HCT116 (cell line): ENCODE results near the gene ANP32B. TPM values are rescaled to one million over a fixed set of nuclear protein-coding genes. Genes with fewer than 3 reads are reported as not detected.

Experiments
- ATAC-seq: fragments of 200-7000 bp; cut with Tn5 transposase; 2 replicates; pipeline ENCODE4 v1.9.1; 2020; ENCODE audit warnings: mild to moderate bottlenecking, moderate library complexity
- BruUV-seq: library from RNA; stranded (reverse); fragments of 400-500 nt; replicated peaks from 2 replicates; lab custom pipeline; 2021; lab: Mats Ljungman, UMichigan
- CTCF ChIA-PET: fragments of 300-600 bp; sonication (Branson Sonifier 250); formaldehyde crosslinking; loops from one replicate; lab custom pipeline; 2021; ENCODE audit warnings: antibody characterized with exemption; lab: Charles Lee
- POLR2A ChIA-PET: fragments of 300-600, 350-600 bp; sonication (Branson Sonifier 250); formaldehyde crosslinking; loops from one replicate; lab custom pipeline; 2021; ENCODE audit warnings: antibody characterized with exemption; lab: Charles Lee
- RAD21 ChIA-PET, 2 experiments: fragments of 300-600 bp; sonication (Branson Sonifier 250); formaldehyde crosslinking; loops; one replicate each; lab custom pipeline; 2023; ENCODE audit warnings: low total read pairs in 2 of 2; ENCODE audit not compliant: uncharacterized antibody in 2 of 2, unreplicated experiment in 2 of 2, low non-redundant PET in 1 of 2; lab: Charles Lee
- DNase-seq: peaks from one replicate; pipeline ENCODE4 v3.0.0-alpha.2; 2010; ENCODE audit warnings: low read depth, low spot score
- H2AFZ ChIP-seq: fragments of 200-600 bp; shearing (Covaris generic), sonication (generic); 2 replicates; pipeline ENCODE4 v1.6.1; 2017; ENCODE audit warnings: low read depth, mixed run types, mixed read lengths, antibody characterized with exemption, low read length; ENCODE audit not compliant: poor library complexity, severe bottlenecking
- H3K27ac ChIP-seq: 2 replicates; pipeline ENCODE4 v1.5.1; 2012; ENCODE audit warnings: low read depth, low read length
- H3K27me3 ChIP-seq: fragments of 200-600 bp; sonication (generic); 2 replicates; pipeline ENCODE4 v1.6.1; 2016; ENCODE audit warnings: mixed run types, low read length, mixed read lengths; ENCODE audit not compliant: insufficient read depth
- H3K36me3 ChIP-seq, 2 experiments: fragments of 200-500 bp in 1 of 2; fragments of 200-600 bp in 1 of 2; sonication (Bioruptor generic) in 1 of 2; sonication (generic) in 1 of 2; 2 replicates each; pipeline versions ENCODE4 v1.5.1 to v1.6.1; 2014 to 2016; ENCODE audit warnings: low read length in 2 of 2, inconsistent platforms in 1 of 2, mixed read lengths in 1 of 2, mixed run types in 1 of 2; ENCODE audit not compliant: insufficient read depth in 2 of 2, control insufficient read depth in 1 of 2
- H3K4me1 ChIP-seq, 2 experiments: fragments of 200-600 bp in 1 of 2; sonication (generic) in 1 of 2; 2 replicates each; pipeline versions ENCODE4 v1.5.1 to v1.6.1; 2012 to 2017; ENCODE audit warnings: low read length in 2 of 2, inconsistent platforms in 1 of 2, mild to moderate bottlenecking in 1 of 2, mixed read lengths in 1 of 2, mixed run types in 1 of 2, moderate library complexity in 1 of 2; ENCODE audit not compliant: insufficient read depth in 2 of 2, control insufficient read depth in 1 of 2
- H3K4me2 ChIP-seq: fragments of 200-600 bp; sonication (generic); 2 replicates; pipeline ENCODE4 v1.6.1; 2017; ENCODE audit warnings: mixed run types, low read length, mixed read lengths
- H3K4me3 ChIP-seq, 2 experiments: fragments of 200-600 bp in 1 of 2; sonication (generic) in 1 of 2; replicated peaks in 1 of 2; 2 replicates each; pipeline ENCODE4 v1.5.1; 2011 to 2016; ENCODE audit warnings: low read length in 2 of 2, control low read depth in 1 of 2, low read depth in 1 of 2, mild to moderate bottlenecking in 1 of 2, mixed read lengths in 1 of 2, mixed run types in 1 of 2
- H3K79me2 ChIP-seq: fragments of 200-600 bp; sonication (generic); 2 replicates; pipeline ENCODE4 v1.6.1; 2017; ENCODE audit warnings: mild to moderate bottlenecking, mixed run types, low read length, moderate library complexity, mixed read lengths; ENCODE audit not compliant: insufficient read depth
- H3K9ac ChIP-seq: fragments of 200-600 bp; sonication (generic); 2 replicates; pipeline ENCODE4 v1.6.1; 2016; ENCODE audit warnings: low read length, mixed read lengths
- H3K9me2 ChIP-seq: fragments of 200-600 bp; sonication (generic), shearing (Covaris generic); 2 replicates; pipeline ENCODE4 v1.6.1; 2017; ENCODE audit warnings: mixed run types, mild to moderate bottlenecking, moderate library complexity; ENCODE audit not compliant: insufficient read depth
- H3K9me3 ChIP-seq, 2 experiments: fragments of 200-500 bp in 1 of 2; fragments of 200-600 bp in 1 of 2; sonication (Bioruptor generic) in 1 of 2; sonication (generic) in 1 of 2; 2 replicates each; pipeline ENCODE4 v1.6.1; 2014 to 2017; ENCODE audit warnings: low read length in 2 of 2, mixed read lengths in 2 of 2, inconsistent platforms in 1 of 2, low read depth in 1 of 2, mild to moderate bottlenecking in 1 of 2, mixed run types in 1 of 2, moderate library complexity in 1 of 2; ENCODE audit not compliant: control insufficient read depth in 1 of 2, insufficient read depth in 1 of 2
- H4K20me1 ChIP-seq: fragments of 200-600 bp; sonication (generic), shearing (Covaris generic); 2 replicates; pipeline ENCODE4 v1.6.1; 2017; ENCODE audit warnings: mixed run types, mild to moderate bottlenecking, moderate library complexity; ENCODE audit not compliant: insufficient read depth
- ATF3 ChIP-seq: IDR thresholded peaks from 2 replicates; pipeline ENCODE4 v1.6.1; 2012
- CBX3 ChIP-seq: IDR thresholded peaks from 2 replicates; pipeline ENCODE4 v1.6.1; 2012; ENCODE audit warnings: low read depth
- EGR1 ChIP-seq: IDR thresholded peaks from 2 replicates; pipeline ENCODE4 v1.6.1; 2012; ENCODE audit warnings: low read depth
- EZH2 ChIP-seq: fragments of 200-600 bp; sonication (generic); IDR thresholded peaks from 2 replicates; pipeline ENCODE4 v1.6.1; 2017; ENCODE audit warnings: antibody characterized with exemption, mixed run types
- EZH2phosphoT487 ChIP-seq: fragments of 200-600 bp; IDR thresholded peaks from 2 replicates; pipeline ENCODE4 v1.6.1; 2018; ENCODE audit warnings: antibody characterized with exemption, borderline replicate concordance
- FOSL1 ChIP-seq: IDR thresholded peaks from 2 replicates; pipeline ENCODE4 v1.6.1; 2012; ENCODE audit warnings: low read depth
- POLR2A ChIP-seq: IDR thresholded peaks from 2 replicates; pipeline ENCODE4 v1.7.0; 2011; ENCODE audit warnings: borderline replicate concordance; ENCODE audit not compliant: insufficient read depth, insufficient read length; ENCODE audit errors: extremely low read depth
- POLR2AphosphoS5 ChIP-seq: IDR thresholded peaks from 2 replicates; pipeline ENCODE4 v1.6.1; 2011; ENCODE audit warnings: mild to moderate bottlenecking, low read depth, low read length, moderate library complexity
- RAD21 ChIP-seq: IDR thresholded peaks from 2 replicates; pipeline ENCODE4 v1.6.1; 2012; ENCODE audit warnings: low read depth, mild to moderate bottlenecking
- SRF ChIP-seq: IDR thresholded peaks from 2 replicates; pipeline ENCODE4 v1.6.1; 2012; ENCODE audit warnings: low read depth
- ZBTB33 ChIP-seq: IDR thresholded peaks from 2 replicates; pipeline ENCODE4 v1.6.1; 2011; ENCODE audit warnings: mild to moderate bottlenecking, low read length, moderate library complexity; ENCODE audit not compliant: insufficient replicate concordance; ENCODE audit errors: extremely low read depth
- intact Hi-C: fragments of 100-400 bp; cut with micrococcal nuclease; formaldehyde crosslinking; loops from 2 replicates; pipeline ENCODE4 v1.10.0; 2022
- total RNA-seq: library from RNA; stranded (reverse); gene quantifications from one replicate; pipeline ENCODE4 v1.2.1, GENCODE V29; 2021; ENCODE audit not compliant: unreplicated experiment
- TF ChIP-seq, protein P1 (sequence below), 3 experiments: fragments of 200-600 bp in 1 of 3; sonication (generic) in 1 of 3; IDR thresholded peaks in 2 of 3; conservative IDR thresholded peaks in 1 of 3; 2 replicates each; pipeline ENCODE4 v1.5.1; 2012 to 2017; ENCODE audit warnings: low read depth in 2 of 3, low read length in 2 of 3, antibody characterized with exemption in 1 of 3, borderline replicate concordance in 1 of 3, control low read depth in 1 of 3, mild to moderate bottlenecking in 1 of 3, mixed read lengths in 1 of 3, mixed run types in 1 of 3, moderate library complexity in 1 of 3; ENCODE audit not compliant: insufficient read depth in 1 of 3

The ANP32B gene
- total RNA-seq, 1 experiment from 2014 or later: 206 TPM

- ChIA-PET RAD21 (no interaction called here), CTCF (interaction anchor here (1.2 kb wide), 1 partner anchor 115 kb away, joined by 4 read pairs; the partner anchor contains the start of gene TRMO), POLR2A (no interaction called here)
- H3K9me2 ChIP-seq: no peaks in the 10 kb centered on the region
- no peak overlapping the region for H3K4me3 ChIP-seq
- no peak for DNase-seq
- H3K27me3 ChIP-seq: no peaks in the 10 kb centered on the region
- no peaks in the 10 kb centered on the region for H3K9me3 ChIP-seq
- ATAC-seq: no peak
- H3K9ac ChIP-seq: no peak overlapping the region
- intact Hi-C loops: no loop called here
- no peaks in the 10 kb centered on the region for H3K79me2 ChIP-seq
- H3K27ac ChIP-seq: no peak overlapping the region
- no peak overlapping the region for H3K4me2 ChIP-seq
- no peak overlapping the region for H2AFZ ChIP-seq
- BruUV-seq: no TSS peak
- no peaks in the 10 kb centered on the region for H4K20me1 ChIP-seq
- TF ChIP-seq POLR2A: no peak
- TF ChIP-seq RAD21: no peak
- no peak for TF ChIP-seq FOSL1
- no peak for TF ChIP-seq EZH2
- no peak for TF ChIP-seq POLR2AphosphoS5
- TF ChIP-seq, protein P1, sequence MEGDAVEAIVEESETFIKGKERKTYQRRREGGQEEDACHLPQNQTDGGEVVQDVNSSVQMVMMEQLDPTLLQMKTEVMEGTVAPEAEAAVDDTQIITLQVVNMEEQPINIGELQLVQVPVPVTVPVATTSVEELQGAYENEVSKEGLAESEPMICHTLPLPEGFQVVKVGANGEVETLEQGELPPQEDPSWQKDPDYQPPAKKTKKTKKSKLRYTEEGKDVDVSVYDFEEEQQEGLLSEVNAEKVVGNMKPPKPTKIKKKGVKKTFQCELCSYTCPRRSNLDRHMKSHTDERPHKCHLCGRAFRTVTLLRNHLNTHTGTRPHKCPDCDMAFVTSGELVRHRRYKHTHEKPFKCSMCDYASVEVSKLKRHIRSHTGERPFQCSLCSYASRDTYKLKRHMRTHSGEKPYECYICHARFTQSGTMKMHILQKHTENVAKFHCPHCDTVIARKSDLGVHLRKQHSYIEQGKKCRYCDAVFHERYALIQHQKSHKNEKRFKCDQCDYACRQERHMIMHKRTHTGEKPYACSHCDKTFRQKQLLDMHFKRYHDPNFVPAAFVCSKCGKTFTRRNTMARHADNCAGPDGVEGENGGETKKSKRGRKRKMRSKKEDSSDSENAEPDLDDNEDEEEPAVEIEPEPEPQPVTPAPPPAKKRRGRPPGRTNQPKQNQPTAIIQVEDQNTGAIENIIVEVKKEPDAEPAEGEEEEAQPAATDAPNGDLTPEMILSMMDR (IDR thresholded peaks at IDR 0.05 in 2 of 3, conservative IDR thresholded peaks at IDR 0.05 in 1 of 3; ENCODE audit: borderline replicate concordance in 1 of 3, insufficient read depth in 1 of 3, low read depth in 2 of 3, low read length in 2 of 3): no peak
- TF ChIP-seq EZH2phosphoT487: no peak
- no peak for TF ChIP-seq SRF
- no peak for TF ChIP-seq CBX3
- no peak for TF ChIP-seq ATF3
- TF ChIP-seq EGR1: no peak
- no peak for TF ChIP-seq ZBTB33
- H3K4me1 ChIP-seq: peaks cover 0 to 31% of the 10 kb centered on the region in 2 experiments; a peak in 2 of 4 replicates
- no peaks in the 10 kb centered on the region for H3K36me3 ChIP-seq
These were observed 54.2 kb downstream of the ANP32B start for GRCh38 chr9:98037357-98037756.
